ENCODE results near the gene TSC1.

TSC1 gene

GRCh38 chr9:132961002-132961401, 16.6 kb upstream of the TSC1 start:
- Mint-ChIP-seq H3K9me3 (peaks cover 5% of the 10 kb centered on the region), H3K4me1 (no peaks in the 10 kb centered on the region), H3K36me3 (ENCODE audit: low read depth) (no peaks in the 10 kb centered on the region), H3K27ac (no peak overlapping the region), H3K27me3 (peaks cover 5% of the 10 kb centered on the region), H3K4me3 (no peak overlapping the region)
- ATAC-seq: no peak
- DNase-seq: no peak

DNA sequence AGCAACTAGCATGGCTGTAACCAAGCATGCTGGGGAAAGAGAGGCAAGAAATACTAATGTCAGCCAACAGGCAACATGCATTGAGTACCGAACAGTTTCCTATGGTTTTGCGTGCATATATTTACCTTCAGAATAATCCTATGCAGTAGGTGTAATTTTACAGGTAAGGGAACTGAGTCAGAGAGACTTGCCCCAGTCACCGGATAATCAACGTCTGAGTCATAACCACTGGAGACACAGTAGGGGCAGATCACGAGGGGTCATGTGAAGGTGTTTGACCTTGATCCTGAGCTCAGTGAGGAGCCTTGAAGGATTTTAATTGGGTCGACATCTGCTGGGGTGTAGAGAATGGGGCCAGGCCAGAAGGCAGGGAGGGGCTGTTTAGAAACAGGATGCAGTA, 13.4 kb upstream of the TSC1 start:
- DNase-seq: no peak
- ATAC-seq: no peak
- H3K4me3 Mint-ChIP-seq: no peak overlapping the region
- H3K36me3 Mint-ChIP-seq (ENCODE audit: low read depth): no peaks in the 10 kb centered on the region
- H3K9me3 Mint-ChIP-seq: peaks cover 5% of the 10 kb centered on the region
- H3K4me1 Mint-ChIP-seq: no peaks in the 10 kb centered on the region
- H3K27ac Mint-ChIP-seq: no peak overlapping the region
- peaks cover 5% of the 10 kb centered on the region for H3K27me3 Mint-ChIP-seq

DNA sequence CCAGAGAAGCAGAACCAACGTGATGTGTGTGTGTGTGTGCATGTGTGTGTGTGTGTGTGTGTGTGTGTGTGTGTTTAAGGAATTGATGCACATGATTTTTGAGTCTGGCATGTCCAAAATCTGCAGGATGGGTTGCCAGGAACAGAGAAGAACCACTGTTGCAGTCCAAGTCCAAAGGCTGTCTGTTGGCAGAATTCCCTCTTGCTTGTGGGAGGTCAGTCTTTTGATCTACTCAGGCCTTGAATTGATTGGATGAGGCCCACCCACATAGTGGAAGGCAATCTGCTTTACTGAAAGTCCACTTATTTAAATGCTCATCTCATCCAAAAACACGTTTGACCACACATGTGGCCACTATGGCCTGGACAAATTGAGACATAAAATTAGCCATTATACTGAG, 11.4 kb upstream of the TSC1 start:
- H3K27me3 Mint-ChIP-seq: peaks cover 4% of the 10 kb centered on the region
- no peaks in the 10 kb centered on the region for H3K36me3 Mint-ChIP-seq (ENCODE audit: low read depth)
- peaks cover 5% of the 10 kb centered on the region for H3K9me3 Mint-ChIP-seq
- no peaks in the 10 kb centered on the region for H3K4me1 Mint-ChIP-seq
- no peak overlapping the region for H3K4me3 Mint-ChIP-seq
- DNase-seq (no peak), ATAC-seq (no peak)
- no peak overlapping the region for H3K27ac Mint-ChIP-seq

- H3K4me1 Mint-ChIP-seq: no peaks in the 10 kb centered on the region
- H3K27me3 Mint-ChIP-seq: peaks cover 3% of the 10 kb centered on the region
- DNase-seq (no peak), ATAC-seq (no peak)
- H3K4me3 Mint-ChIP-seq: no peak overlapping the region
- H3K36me3 Mint-ChIP-seq (ENCODE audit: low read depth): no peaks in the 10 kb centered on the region
- H3K27ac Mint-ChIP-seq: no peak overlapping the region
- H3K9me3 Mint-ChIP-seq: peaks cover 5% of the 10 kb centered on the region
Measured at GRCh38 chr9:132955123-132955522, 10.7 kb upstream of the TSC1 start.

DNA sequence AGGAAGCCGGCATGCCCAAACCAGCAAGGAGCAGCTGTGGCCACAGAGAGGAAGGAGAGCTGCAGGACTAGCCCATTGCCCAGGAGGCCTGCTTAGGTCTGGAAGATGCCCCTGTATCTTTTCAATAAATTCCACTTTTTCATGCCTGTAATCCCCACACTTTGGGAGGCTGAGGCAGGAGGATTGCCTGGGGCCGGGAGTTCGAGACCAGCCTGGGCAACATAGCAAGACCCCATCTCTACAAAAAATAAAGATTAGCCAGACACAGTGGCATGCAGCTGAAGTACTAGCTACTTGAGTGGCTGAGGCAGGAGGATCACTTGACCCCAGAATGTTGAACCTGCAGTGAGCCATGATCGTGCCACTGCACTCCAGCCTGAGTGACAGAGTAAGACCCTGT, 5.3 kb upstream of the TSC1 start:
- H3K4me3 Mint-ChIP-seq: no peak overlapping the region
- no peak for DNase-seq
- H3K4me1 Mint-ChIP-seq: peaks cover 4% of the 10 kb centered on the region
- no peak overlapping the region for H3K27ac Mint-ChIP-seq
- H3K27me3 Mint-ChIP-seq: no peaks in the 10 kb centered on the region
- H3K9me3 Mint-ChIP-seq: no peaks in the 10 kb centered on the region
- H3K36me3 Mint-ChIP-seq (ENCODE audit: low read depth): no peaks in the 10 kb centered on the region
- no peak for ATAC-seq

DNA sequence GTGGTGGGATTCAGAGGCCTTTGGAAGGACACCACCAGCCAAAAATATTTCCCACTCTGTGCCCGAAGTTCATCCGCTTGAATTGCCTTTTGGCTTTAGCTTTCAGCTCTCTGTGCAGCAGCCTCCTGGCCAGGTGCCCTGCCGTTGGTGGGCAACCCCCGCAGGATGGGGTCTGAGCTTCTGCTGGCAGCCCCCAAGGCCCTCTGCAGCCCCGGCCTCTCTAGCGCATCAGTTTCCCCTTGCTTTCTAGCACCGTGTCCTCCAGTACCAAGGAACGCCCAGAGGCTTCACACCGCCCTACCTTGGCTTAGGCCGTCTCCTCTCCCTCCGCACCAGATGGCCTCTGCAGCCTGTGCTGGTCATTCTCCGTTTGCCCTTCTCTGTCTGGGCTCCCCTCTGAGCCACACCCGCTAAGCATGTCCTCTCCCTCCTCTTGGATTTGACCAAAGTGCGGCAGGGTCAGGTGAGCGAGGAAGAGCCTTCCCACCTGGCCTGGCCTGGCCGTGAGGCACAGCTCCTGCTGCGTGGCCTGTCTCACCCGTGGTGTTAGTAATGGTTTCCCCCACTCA, 4.2 kb upstream of the TSC1 start:
- ATAC-seq (no peak), DNase-seq (no peak)
- H3K9me3 Mint-ChIP-seq: no peaks in the 10 kb centered on the region
- peaks cover 7% of the 10 kb centered on the region for H3K4me1 Mint-ChIP-seq
- no peak overlapping the region for H3K27ac Mint-ChIP-seq
- no peak overlapping the region for H3K4me3 Mint-ChIP-seq
- H3K36me3 Mint-ChIP-seq (ENCODE audit: low read depth): no peaks in the 10 kb centered on the region
- H3K27me3 Mint-ChIP-seq: no peaks in the 10 kb centered on the region

DNA sequence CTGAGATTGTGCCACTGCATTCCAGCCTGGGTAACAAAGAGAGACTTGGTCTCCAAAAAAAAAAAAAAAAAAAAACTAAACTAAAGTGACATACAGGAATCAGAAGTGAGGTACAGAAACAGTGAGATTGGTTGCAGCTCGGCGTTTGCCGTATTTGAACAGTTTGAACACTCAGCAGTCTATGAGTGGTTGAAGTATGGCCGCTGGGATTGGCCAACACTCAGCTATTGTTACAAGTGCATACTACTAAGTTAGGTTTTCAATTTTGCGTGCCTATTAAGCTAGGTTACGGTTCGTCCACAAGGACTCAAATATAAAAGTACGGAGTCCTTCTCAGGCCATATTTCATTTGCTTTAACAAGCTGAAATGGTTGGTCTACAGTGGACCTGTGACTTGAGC, 3.3 kb upstream of the TSC1 start:
- ATAC-seq (no peak), DNase-seq (no peak)
- H3K4me3 Mint-ChIP-seq: no peak overlapping the region
- peaks cover 14% of the 10 kb centered on the region for H3K4me1 Mint-ChIP-seq
- H3K9me3 Mint-ChIP-seq: no peaks in the 10 kb centered on the region
- H3K27ac Mint-ChIP-seq: no peak overlapping the region
- no peaks in the 10 kb centered on the region for H3K36me3 Mint-ChIP-seq (ENCODE audit: low read depth)
- H3K27me3 Mint-ChIP-seq: no peaks in the 10 kb centered on the region

- ATAC-seq (no peak), DNase-seq (no peak)
- H3K36me3 Mint-ChIP-seq (ENCODE audit: low read depth): no peaks in the 10 kb centered on the region
- H3K27me3 Mint-ChIP-seq: no peaks in the 10 kb centered on the region
- H3K4me3 Mint-ChIP-seq: no peak overlapping the region
- H3K27ac Mint-ChIP-seq: no peak overlapping the region
- H3K4me1 Mint-ChIP-seq: peaks cover 19% of the 10 kb centered on the region
- H3K9me3 Mint-ChIP-seq: no peaks in the 10 kb centered on the region
Measured at GRCh38 chr9:132946631-132947295, 2.3 kb upstream of the TSC1 start.

DNA sequence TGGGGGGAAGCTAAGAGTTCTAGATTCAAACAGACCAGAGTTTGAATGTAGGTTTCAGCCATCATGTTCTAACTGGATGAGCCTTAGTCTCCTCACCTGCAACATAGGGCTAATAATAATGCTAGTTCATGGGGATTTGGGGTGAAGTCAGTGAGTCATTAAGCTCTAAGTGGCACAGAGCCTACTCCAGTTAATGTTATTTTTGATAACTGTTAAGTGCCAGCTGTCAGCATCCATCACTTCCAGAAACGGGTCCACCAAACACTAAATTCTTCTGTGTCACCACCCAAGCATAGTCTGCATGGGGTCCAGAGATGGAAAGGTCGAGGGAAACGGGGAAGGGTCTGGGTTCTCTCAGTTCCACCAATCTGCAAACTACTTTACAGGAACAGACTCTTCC, 1.8 kb upstream of the TSC1 start:
- no peak for ATAC-seq
- Mint-ChIP-seq H3K27me3 (no peaks in the 10 kb centered on the region), H3K4me1 (peaks cover 19% of the 10 kb centered on the region), H3K27ac (no peak overlapping the region), H3K36me3 (ENCODE audit: low read depth) (no peaks in the 10 kb centered on the region), H3K9me3 (no peaks in the 10 kb centered on the region), H3K4me3 (no peak overlapping the region)
- no peak for DNase-seq

DNA sequence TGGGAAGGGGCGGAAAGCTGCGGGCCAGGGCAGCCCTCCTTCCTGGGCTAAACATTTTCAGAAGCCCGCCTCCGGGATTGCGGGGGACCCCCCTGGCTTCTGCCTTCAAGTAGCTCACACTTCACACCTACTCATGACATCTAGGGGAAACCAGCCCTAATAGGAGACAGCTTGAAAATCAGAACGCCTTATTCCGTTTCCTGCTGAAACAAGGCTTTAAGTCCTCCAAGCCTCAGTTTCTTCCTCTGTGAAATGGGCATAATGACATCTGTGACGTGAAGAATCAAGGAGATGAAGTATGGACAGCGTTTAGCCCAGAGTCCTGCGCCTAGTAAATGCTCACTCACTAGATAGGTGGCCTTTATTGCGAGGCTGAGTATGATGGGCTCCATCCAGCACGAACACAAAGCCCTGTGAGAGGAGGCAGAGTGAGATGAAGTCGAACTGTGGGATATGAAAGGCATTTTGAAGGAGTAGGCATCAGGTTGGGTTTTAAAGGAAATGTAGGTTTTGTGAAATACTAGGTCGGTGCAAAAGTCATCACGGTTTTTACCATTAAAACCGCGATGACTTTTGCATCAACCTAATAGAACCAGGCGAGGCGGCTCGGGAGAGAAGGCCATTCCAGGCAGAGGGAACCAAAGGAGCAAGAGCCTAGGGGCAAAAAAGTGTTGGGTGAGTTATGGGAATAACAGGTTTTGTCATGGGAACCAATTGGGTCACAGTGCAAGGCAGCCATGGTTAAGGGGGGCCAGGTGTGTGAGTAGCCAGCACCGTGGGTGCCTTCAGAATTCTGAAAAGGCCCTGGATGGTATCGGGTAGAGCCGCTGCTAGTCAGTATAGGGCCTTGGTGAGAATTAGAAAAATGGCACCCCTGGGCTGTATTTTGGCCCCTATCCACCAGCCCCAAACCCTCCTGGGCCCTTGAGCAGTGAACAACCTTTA, 1.0 kb upstream of the TSC1 start:
- peak overlapping the region; percentile 97 for H3K27ac Mint-ChIP-seq
- DNase-seq (no peak), ATAC-seq (peak; percentile 2)
- peak overlapping the region; percentile 92 for H3K4me3 Mint-ChIP-seq
- H3K36me3 Mint-ChIP-seq (ENCODE audit: low read depth): no peaks in the 10 kb centered on the region
- H3K27me3 Mint-ChIP-seq: no peaks in the 10 kb centered on the region
- H3K4me1 Mint-ChIP-seq: peaks cover 19% of the 10 kb centered on the region
- H3K9me3 Mint-ChIP-seq: no peaks in the 10 kb centered on the region

- Mint-ChIP-seq H3K9me3 (no peaks in the 10 kb centered on the region), H3K4me1 (peaks cover 19% of the 10 kb centered on the region), H3K36me3 (ENCODE audit: low read depth) (no peaks in the 10 kb centered on the region), H3K27me3 (no peaks in the 10 kb centered on the region), H3K27ac (peak overlapping the region; percentile 88), H3K4me3 (peak overlapping the region; percentile 92)
- DNase-seq (no peak), ATAC-seq (no peak)
Measured at GRCh38 chr9:132943651-132944293, 644 bp downstream of the TSC1 start.

GRCh38 chr9:132942541-132943182, 1.8 kb downstream of the TSC1 start:
- Mint-ChIP-seq H3K36me3 (ENCODE audit: low read depth) (no peaks in the 10 kb centered on the region), H3K27ac (no peak overlapping the region), H3K27me3 (no peaks in the 10 kb centered on the region), H3K4me1 (peaks cover 19% of the 10 kb centered on the region), H3K9me3 (no peaks in the 10 kb centered on the region), H3K4me3 (peak overlapping the region; percentile 33)
- ATAC-seq (no peak), DNase-seq (no peak)

DNA sequence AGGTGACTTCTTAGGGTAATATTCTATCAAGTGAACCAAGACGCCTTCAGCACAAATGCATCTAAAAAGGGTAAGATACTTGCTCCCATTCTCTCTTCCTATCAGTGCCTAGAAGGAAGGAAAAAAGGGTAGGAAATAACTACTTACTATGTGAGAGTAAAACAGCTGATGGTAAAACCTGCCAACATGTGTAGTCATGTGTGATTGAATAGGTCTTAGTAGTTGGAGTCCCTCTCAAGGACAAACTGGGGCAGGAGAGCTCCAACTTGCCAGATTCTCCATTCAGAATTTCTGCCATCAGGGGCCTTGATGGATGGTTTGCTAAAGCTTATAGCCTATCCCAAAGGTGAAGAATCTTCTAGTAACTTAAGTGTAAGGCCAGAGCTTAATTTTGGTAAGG, 5.2 kb downstream of the TSC1 start:
- Mint-ChIP-seq H3K9me3 (no peaks in the 10 kb centered on the region), H3K27me3 (no peaks in the 10 kb centered on the region), H3K36me3 (ENCODE audit: low read depth) (no peaks in the 10 kb centered on the region), H3K27ac (no peak overlapping the region), H3K4me3 (no peak overlapping the region), H3K4me1 (peaks cover 15% of the 10 kb centered on the region)
- no peak for ATAC-seq
- no peak for DNase-seq

- Mint-ChIP-seq H3K4me1 (peaks cover 3% of the 10 kb centered on the region), H3K4me3 (no peak overlapping the region), H3K36me3 (ENCODE audit: low read depth) (peaks cover 5% of the 10 kb centered on the region), H3K9me3 (no peaks in the 10 kb centered on the region), H3K27ac (no peak overlapping the region), H3K27me3 (no peaks in the 10 kb centered on the region)
- DNase-seq (no peak), ATAC-seq (no peak)
Measured at GRCh38 chr9:132937463-132937901, 6.9 kb downstream of the TSC1 start.

All from activated naive CD8-positive, alpha-beta T cell treated with anti-CD3 and anti-CD28 coated beads, Interleukin-2, amount 50 U/mL, for 24 hours (primary cell).